Measurements from ENCODE around the gene DAB2IP. TPM values are rescaled to one million over a fixed set of nuclear protein-coding genes. Genes with fewer than 3 reads are reported as not detected.

The DAB2IP gene
- total RNA-seq, 1 experiment from 2014 or later = 56.3 TPM

- H3K36me3 Mint-ChIP-seq (ENCODE audit: insufficient read depth, unreplicated experiment) = no peaks in the 10 kb centered on the region
- no peaks in the 10 kb centered on the region for H3K27me3 Mint-ChIP-seq (ENCODE audit: unreplicated experiment)
- H3K4me3 Mint-ChIP-seq (ENCODE audit: low read depth, unreplicated experiment) = no peak overlapping the region
- CTCF ChIA-PET = no interaction called here
- peaks cover 5% of the 10 kb centered on the region for H3K4me1 Mint-ChIP-seq (ENCODE audit: low read depth, unreplicated experiment)
- intact Hi-C loops (cut with micrococcal nuclease; ENCODE audit: unreplicated experiment) = no loop called here
- no peak overlapping the region for H3K27ac Mint-ChIP-seq (ENCODE audit: unreplicated experiment)
- TF ChIP-seq CTCF (IDR thresholded peaks at IDR 0.05; ENCODE audit: unreplicated experiment) = no peak
- DNase-seq = no peak
- BruUV-seq (replicated peaks) = no TSS peak
- no peaks in the 10 kb centered on the region for H3K9me3 Mint-ChIP-seq (ENCODE audit: low read depth, unreplicated experiment)
Observed at GRCh38 chr9:121679901-121680635, 28.6 kb downstream of the DAB2IP start.

GRCh38 chr9:121681404-121681803 lies 30.0 kb downstream of the DAB2IP start:
- H3K27me3 Mint-ChIP-seq (ENCODE audit: unreplicated experiment) = no peaks in the 10 kb centered on the region
- CTCF ChIA-PET = no interaction called here
- H3K4me1 Mint-ChIP-seq (ENCODE audit: low read depth, unreplicated experiment) = no peaks in the 10 kb centered on the region
- H3K36me3 Mint-ChIP-seq (ENCODE audit: insufficient read depth, unreplicated experiment) = no peaks in the 10 kb centered on the region
- no peak for DNase-seq
- no peak overlapping the region for H3K27ac Mint-ChIP-seq (ENCODE audit: unreplicated experiment)
- no peaks in the 10 kb centered on the region for H3K9me3 Mint-ChIP-seq (ENCODE audit: low read depth, unreplicated experiment)
- intact Hi-C loops (cut with micrococcal nuclease; ENCODE audit: unreplicated experiment) = no loop called here
- no TSS peak for BruUV-seq (replicated peaks)
- no peak for TF ChIP-seq CTCF (IDR thresholded peaks at IDR 0.05; ENCODE audit: unreplicated experiment)
- H3K4me3 Mint-ChIP-seq (ENCODE audit: low read depth, unreplicated experiment) = no peak overlapping the region

GRCh38 chr9:121682201-121682600 lies 30.8 kb downstream of the DAB2IP start:
- CTCF ChIA-PET = no interaction called here
- no peaks in the 10 kb centered on the region for H3K9me3 Mint-ChIP-seq (ENCODE audit: low read depth, unreplicated experiment)
- no peaks in the 10 kb centered on the region for H3K27me3 Mint-ChIP-seq (ENCODE audit: unreplicated experiment)
- no peak overlapping the region for H3K4me3 Mint-ChIP-seq (ENCODE audit: low read depth, unreplicated experiment)
- BruUV-seq (replicated peaks) = no TSS peak
- intact Hi-C loops (cut with micrococcal nuclease; ENCODE audit: unreplicated experiment) = no loop called here
- TF ChIP-seq CTCF (IDR thresholded peaks at IDR 0.05; ENCODE audit: unreplicated experiment) = no peak
- H3K36me3 Mint-ChIP-seq (ENCODE audit: insufficient read depth, unreplicated experiment) = no peaks in the 10 kb centered on the region
- H3K27ac Mint-ChIP-seq (ENCODE audit: unreplicated experiment) = no peak overlapping the region
- H3K4me1 Mint-ChIP-seq (ENCODE audit: low read depth, unreplicated experiment) = peaks cover 6% of the 10 kb centered on the region
- no peak for DNase-seq

- H3K27me3 Mint-ChIP-seq (ENCODE audit: unreplicated experiment) = no peaks in the 10 kb centered on the region
- BruUV-seq (replicated peaks) = no TSS peak
- TF ChIP-seq CTCF (IDR thresholded peaks at IDR 0.05; ENCODE audit: unreplicated experiment) = no peak
- intact Hi-C loops (cut with micrococcal nuclease; ENCODE audit: unreplicated experiment) = no loop called here
- H3K4me3 Mint-ChIP-seq (ENCODE audit: low read depth, unreplicated experiment) = no peak overlapping the region
- no peak for DNase-seq
- no peak overlapping the region for H3K27ac Mint-ChIP-seq (ENCODE audit: unreplicated experiment)
- H3K4me1 Mint-ChIP-seq (ENCODE audit: low read depth, unreplicated experiment) = peaks cover 9% of the 10 kb centered on the region
- CTCF ChIA-PET = interaction anchor here (1.3 kb wide), 1 partner anchor 62 kb away, joined by 9 read pairs; no protein-coding TSS in a partner anchor
- H3K9me3 Mint-ChIP-seq (ENCODE audit: low read depth, unreplicated experiment) = no peaks in the 10 kb centered on the region
- H3K36me3 Mint-ChIP-seq (ENCODE audit: insufficient read depth, unreplicated experiment) = no peaks in the 10 kb centered on the region
Observed at GRCh38 chr9:121682926-121683515, 31.6 kb downstream of the DAB2IP start.

All from Calu3 (cell line).